HepG2 (cell line): ENCODE data around the gene ZC3H18. TPM values are rescaled to one million over a fixed set of nuclear protein-coding genes. Genes with fewer than 3 reads are reported as not detected.

ENCODE experiments used
- ATAC-seq: fragments of 200-7000 bp; cut with Tn5 transposase; 3 replicates; pipeline ENCODE4 v1.9.1; 2020; ENCODE audit warnings: mild to moderate bottlenecking, moderate library complexity
- BruUV-seq: library from RNA; stranded (reverse); fragments of 400-500 nt; replicated peaks from 2 replicates; lab custom pipeline; 2021; lab: Mats Ljungman, UMichigan
- CTCF ChIA-PET: fragments of 300-600 bp; formaldehyde crosslinking; extraction: SDS; loops from one replicate; lab custom pipeline; 2021; ENCODE audit warnings: low total read pairs, inconsistent platforms, low intra/inter-chr PET ratio; lab: Yijun Ruan, JAX
- POLR2A ChIA-PET: fragments of 350-600 bp; sonication (Branson Sonifier 250); formaldehyde crosslinking; loops from one replicate; lab custom pipeline; 2020; ENCODE audit warnings: antibody characterized with exemption, inconsistent platforms; lab: Yijun Ruan, JAX
- DNase-seq: peaks from one replicate; pipeline ENCODE4 v3.0.0-alpha.2; 2015; ENCODE audit warnings: low spot score
- FAIRE-seq: peaks from 3 replicates; lab custom pipeline; 2011; peaks lifted over from hg19 to GRCh38; lab: Jason Lieb, UNC
- H2AFZ ChIP-seq: one replicate; pipeline ENCODE4 v1.6.1; 2011; ENCODE audit warnings: low read length, inconsistent platforms
- H3K27ac ChIP-seq: fragments of 300-600 bp; 3 replicates; pipeline ENCODE4 v1.8.0; 2011; ENCODE audit warnings: mixed run types, mild to moderate bottlenecking, mixed read lengths, low read length, inconsistent platforms; ENCODE audit not compliant: insufficient read depth; ENCODE audit errors: extremely low read length
- H3K27me3 ChIP-seq, 2 experiments: fragments of 200-600 bp in 1 of 2; 2 replicates in 1 of 2; 3 replicates in 1 of 2; pipeline versions ENCODE4 v1.6.0 to v1.8.0; 2011; ENCODE audit warnings: low read length in 2 of 2, mild to moderate bottlenecking in 2 of 2, moderate library complexity in 2 of 2, inconsistent platforms in 1 of 2; ENCODE audit not compliant: insufficient read depth in 2 of 2, control insufficient read depth in 1 of 2
- H3K36me3 ChIP-seq, 2 experiments: fragments of 200-600 bp in 1 of 2; replicated peaks in 1 of 2; 2 replicates in 1 of 2; 3 replicates in 1 of 2; pipeline versions ENCODE4 v1.5.1 to v1.8.0; 2011; ENCODE audit warnings: low read length in 2 of 2, inconsistent platforms in 1 of 2; ENCODE audit not compliant: insufficient read depth in 2 of 2, control insufficient read depth in 1 of 2
- H3K4me1 ChIP-seq: 2 replicates; pipeline ENCODE4 v1.5.1; 2012; ENCODE audit warnings: low read length, inconsistent platforms; ENCODE audit not compliant: insufficient read depth
- H3K4me2 ChIP-seq: 2 replicates; pipeline ENCODE4 v1.6.0; 2011; ENCODE audit warnings: low read depth, low read length, inconsistent platforms
- H3K4me3 ChIP-seq, 3 experiments: fragments of 200-600 bp in 1 of 3; sonication (generic), shearing (Covaris generic) in 1 of 3; replicated peaks in 1 of 3; 2 replicates each; pipeline ENCODE4 v1.5.1; 2011 to 2016; ENCODE audit warnings: low read length in 3 of 3, inconsistent platforms in 2 of 3, low read depth in 2 of 3, mild to moderate bottlenecking in 2 of 3, control low read depth in 1 of 3, mixed read lengths in 1 of 3; ENCODE audit not compliant: insufficient read depth in 1 of 3
- H3K79me2 ChIP-seq: one replicate; pipeline ENCODE4 v1.6.1; 2011; ENCODE audit warnings: low read length, inconsistent platforms; ENCODE audit not compliant: insufficient read depth
- H3K9ac ChIP-seq: 2 replicates; pipeline ENCODE4 v1.6.0; 2011; ENCODE audit warnings: mild to moderate bottlenecking, low read depth, low read length, inconsistent platforms; ENCODE audit not compliant: insufficient read depth
- H3K9me3 ChIP-seq: 2 replicates; pipeline ENCODE4 v1.5.1; 2012; ENCODE audit warnings: mild to moderate bottlenecking, low read length
- H4K20me1 ChIP-seq: 2 replicates; pipeline ENCODE4 v1.6.0; 2011; ENCODE audit warnings: inconsistent platforms, mild to moderate bottlenecking, low read length, moderate library complexity; ENCODE audit not compliant: insufficient read depth
- ATRX ChIP-seq: sonication (generic); formaldehyde crosslinking; IDR thresholded peaks from 2 replicates; pipeline ENCODE4 v1.4.0; 2020; ENCODE audit warnings: missing genetic modification reagents, borderline replicate concordance
- HDAC1 ChIP-seq: sonication (generic); formaldehyde crosslinking; IDR thresholded peaks from 2 replicates; pipeline ENCODE4 v1.5.1; 2020; ENCODE audit warnings: mild to moderate bottlenecking, missing genetic modification reagents
- NCOA1 ChIP-seq: sonication (generic); formaldehyde crosslinking; IDR thresholded peaks from 2 replicates; pipeline ENCODE4 v1.9.0; 2021; ENCODE audit warnings: missing genetic modification reagents
- NR1H2 ChIP-seq: sonication (generic); formaldehyde crosslinking; IDR thresholded peaks from 2 replicates; pipeline ENCODE4 v1.8.1; 2022; ENCODE audit warnings: low read depth, missing genetic modification reagents, borderline replicate concordance
- NR2F1 ChIP-seq, 2 experiments: fragments of 450-650 bp in 1 of 2; formaldehyde crosslinking in 1 of 2; IDR thresholded peaks; 2 replicates each; pipeline versions ENCODE4 v1.5.0 to v1.6.1; 2016 to 2020; ENCODE audit warnings: mild to moderate bottlenecking in 1 of 2, missing compliant biosample characterization in 1 of 2, missing genetic modification reagents in 1 of 2, moderate library complexity in 1 of 2
- RBM22 ChIP-seq: fragments of 200-400 bp; formaldehyde crosslinking; optimal IDR thresholded peaks from 2 replicates; pipeline ENCODE3; 2017; ENCODE audit warnings: mild to moderate bottlenecking, low read length, moderate library complexity
- SRSF1 ChIP-seq: fragments of 200-400 bp; formaldehyde crosslinking; optimal IDR thresholded peaks from 2 replicates; pipeline ENCODE3; 2017; ENCODE audit warnings: mild to moderate bottlenecking, low read depth, low read length, moderate library complexity
- ZC3H4 ChIP-seq: sonication (generic); formaldehyde crosslinking; IDR thresholded peaks from 2 replicates; pipeline ENCODE4 v1.4.0; 2020; ENCODE audit warnings: missing genetic modification reagents, borderline replicate concordance
- ZNF232 ChIP-seq: sonication (generic); formaldehyde crosslinking; IDR thresholded peaks from 2 replicates; pipeline ENCODE4 v1.4.0; 2020; ENCODE audit warnings: missing genetic modification reagents, borderline replicate concordance
- ZNF329 ChIP-seq: sonication (generic); formaldehyde crosslinking; IDR thresholded peaks from 2 replicates; pipeline ENCODE4 v1.9.0; 2021; ENCODE audit warnings: low read depth, mild to moderate bottlenecking, missing genetic modification reagents
- WGBS: methylation state at CpG from one replicate; pipeline ENCODE4 v1.1.6; 2017; ENCODE audit warnings: low lambda C conversion rate; 5-methylcytosine and 5-hydroxymethylcytosine counted together
- in situ Hi-C: cut with HindIII; loops from 2 replicates; pipeline ENCODE4 v1.10.0; 2017; ENCODE audit warnings: low pct_unique_long_range_greater_than_20kb; ENCODE audit not compliant: extremely low pct_ligation_motif_present
- intact Hi-C: fragments of 100-400 bp; cut with micrococcal nuclease; formaldehyde crosslinking; loops from one replicate; pipeline ENCODE4 v1.10.0; 2022; ENCODE audit not compliant: unreplicated experiment
- polyA plus RNA-seq, 8 experiments: library from polyadenylated mRNA; depleted of rRNA in 3 of 8; stranded (reverse) in 7 of 8; unstranded in 1 of 8; fragments of >200 nt; fragmentation: Illumina TruSeq in 4 of 8; extraction: Trizol in 4 of 8; gene quantifications; 2 replicates each; pipeline versions ENCODE4 v1.2.1 to v1.2.3, GENCODE V29; 2011 to 2016; ENCODE audit warnings: low read depth in 4 of 8, missing spikeins in 1 of 8, mixed read lengths in 1 of 8; ENCODE audit not compliant: insufficient read depth in 1 of 8
- total RNA-seq, 5 experiments: library from RNA; depleted of rRNA; stranded (reverse); fragments of >200 nt; fragmentation: Illumina TruSeq; extraction: Trizol; gene quantifications; 2 replicates each; pipeline ENCODE4 v1.2.3, GENCODE V29; 2016; ENCODE audit warnings: low read depth in 1 of 5
- TF ChIP-seq, protein P1 (sequence below): sonication (generic); formaldehyde crosslinking; IDR thresholded peaks from 2 replicates; pipeline ENCODE4 v1.5.1; 2020; ENCODE audit warnings: mild to moderate bottlenecking, missing genetic modification reagents, moderate library complexity
- TF ChIP-seq, protein P2 (sequence below): IDR thresholded peaks from 2 replicates; pipeline ENCODE4 v1.6.1; 2016; ENCODE audit warnings: low read depth, control low read depth
- TF ChIP-seq, protein P3 (sequence below): sonication (generic); formaldehyde crosslinking; IDR thresholded peaks from 2 replicates; pipeline ENCODE4 v1.9.0; 2022; ENCODE audit warnings: low read depth, missing genetic modification reagents

ZC3H18 gene
- total and polyA plus RNA-seq, 2 of the 13 experiments (the other 11 are each of a cell fraction or from before 2014, with no cell fraction given), result 11.2 to 27.4 TPM

DNA sequence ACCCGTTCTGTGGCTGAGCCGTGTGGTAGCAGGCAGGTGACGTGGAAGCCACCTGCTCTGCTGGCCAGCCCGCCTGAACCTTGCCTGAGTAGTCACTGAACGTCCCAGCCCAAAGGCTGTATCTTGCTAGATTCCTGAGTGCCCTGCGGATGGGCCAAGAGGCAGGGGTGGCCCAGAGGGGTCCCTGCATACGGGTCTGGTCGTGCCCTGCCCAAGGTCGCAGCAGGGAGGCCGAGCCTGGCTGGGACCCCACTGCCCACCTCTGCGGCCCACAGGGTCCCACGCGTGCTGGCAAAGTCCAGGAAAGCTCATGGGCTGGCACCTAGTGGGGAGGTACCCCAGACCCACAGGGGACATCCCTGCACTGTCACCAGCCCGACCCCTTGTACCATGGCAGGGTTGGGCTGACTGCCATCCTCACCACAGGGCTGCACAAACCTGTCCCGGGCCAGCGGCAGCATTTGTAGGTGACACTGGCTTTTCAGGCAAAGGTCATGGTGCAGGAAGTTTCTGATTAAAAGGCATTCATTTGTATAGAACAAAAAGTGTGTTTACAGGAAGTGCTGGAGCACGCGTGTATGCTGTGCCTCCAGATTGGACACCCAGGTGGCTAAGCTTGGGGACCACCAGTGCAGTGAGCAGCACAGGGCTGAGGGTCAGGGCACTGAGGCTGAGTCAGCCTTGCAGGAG, 45.1 kb upstream of the ZC3H18 start (continued):
- TF ChIP-seq, protein P1, sequence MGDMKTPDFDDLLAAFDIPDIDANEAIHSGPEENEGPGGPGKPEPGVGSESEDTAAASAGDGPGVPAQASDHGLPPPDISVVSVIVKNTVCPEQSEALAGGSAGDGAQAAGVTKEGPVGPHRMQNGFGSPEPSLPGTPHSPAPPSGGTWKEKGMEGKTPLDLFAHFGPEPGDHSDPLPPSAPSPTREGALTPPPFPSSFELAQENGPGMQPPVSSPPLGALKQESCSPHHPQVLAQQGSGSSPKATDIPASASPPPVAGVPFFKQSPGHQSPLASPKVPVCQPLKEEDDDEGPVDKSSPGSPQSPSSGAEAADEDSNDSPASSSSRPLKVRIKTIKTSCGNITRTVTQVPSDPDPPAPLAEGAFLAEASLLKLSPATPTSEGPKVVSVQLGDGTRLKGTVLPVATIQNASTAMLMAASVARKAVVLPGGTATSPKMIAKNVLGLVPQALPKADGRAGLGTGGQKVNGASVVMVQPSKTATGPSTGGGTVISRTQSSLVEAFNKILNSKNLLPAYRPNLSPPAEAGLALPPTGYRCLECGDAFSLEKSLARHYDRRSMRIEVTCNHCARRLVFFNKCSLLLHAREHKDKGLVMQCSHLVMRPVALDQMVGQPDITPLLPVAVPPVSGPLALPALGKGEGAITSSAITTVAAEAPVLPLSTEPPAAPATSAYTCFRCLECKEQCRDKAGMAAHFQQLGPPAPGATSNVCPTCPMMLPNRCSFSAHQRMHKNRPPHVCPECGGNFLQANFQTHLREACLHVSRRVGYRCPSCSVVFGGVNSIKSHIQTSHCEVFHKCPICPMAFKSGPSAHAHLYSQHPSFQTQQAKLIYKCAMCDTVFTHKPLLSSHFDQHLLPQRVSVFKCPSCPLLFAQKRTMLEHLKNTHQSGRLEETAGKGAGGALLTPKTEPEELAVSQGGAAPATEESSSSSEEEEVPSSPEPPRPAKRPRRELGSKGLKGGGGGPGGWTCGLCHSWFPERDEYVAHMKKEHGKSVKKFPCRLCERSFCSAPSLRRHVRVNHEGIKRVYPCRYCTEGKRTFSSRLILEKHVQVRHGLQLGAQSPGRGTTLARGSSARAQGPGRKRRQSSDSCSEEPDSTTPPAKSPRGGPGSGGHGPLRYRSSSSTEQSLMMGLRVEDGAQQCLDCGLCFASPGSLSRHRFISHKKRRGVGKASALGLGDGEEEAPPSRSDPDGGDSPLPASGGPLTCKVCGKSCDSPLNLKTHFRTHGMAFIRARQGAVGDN (CRISPR knock-in tag), result peak; percentile 28; the same call in 1 of the 2 replicates
- no peak for TF ChIP-seq NR1H2
- TF ChIP-seq ZNF232 (CRISPR knock-in tag), result no peak

DNA sequence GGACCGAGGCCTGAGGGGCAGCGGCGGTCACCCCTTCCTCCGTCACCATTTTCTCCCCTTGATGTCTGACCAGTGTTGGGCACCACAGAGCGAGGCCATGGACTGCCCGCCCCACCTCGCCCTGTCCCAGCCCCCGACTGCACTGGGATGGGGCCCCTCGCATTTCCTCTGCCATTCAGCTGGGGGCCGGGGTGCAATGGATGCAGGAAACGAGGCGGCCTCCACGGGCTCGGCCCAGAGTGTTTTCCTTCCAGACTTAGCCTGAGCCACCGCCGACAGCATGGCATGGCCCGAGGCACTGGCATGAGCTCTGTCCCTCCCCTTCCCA, 44.6 kb upstream of the ZC3H18 start:
- H3K36me3 ChIP-seq, result peaks cover 27 to 30% of the 10 kb centered on the region in 2 experiments; a peak in 4 of 5 replicates
- no peak overlapping the region for H3K4me2 ChIP-seq
- no peak overlapping the region for H2AFZ ChIP-seq
- H3K27me3 ChIP-seq, result no peaks in the 10 kb centered on the region
- H4K20me1 ChIP-seq, result no peaks in the 10 kb centered on the region; the same call in 1 of the 2 replicates
- H3K9me3 ChIP-seq, result no peaks in the 10 kb centered on the region
- intact Hi-C loops, result no loop called here
- ChIA-PET POLR2A (no interaction called here), CTCF (interaction anchor here (4.3 kb wide), 1 partner anchor 83 kb away, joined by 88 read pairs; no protein-coding TSS in a partner anchor)
- H3K27ac ChIP-seq, result no peak overlapping the region
- no peak overlapping the region for H3K4me3 ChIP-seq
- in situ Hi-C loops, result no loop called here
- no peak overlapping the region for H3K9ac ChIP-seq
- BruUV-seq, result no TSS peak
- DNase-seq, result no peak
- ATAC-seq, result no peak
- FAIRE-seq, result no peak
- H3K4me1 ChIP-seq, result peaks cover 31% of the 10 kb centered on the region
- TF ChIP-seq, protein P2, sequence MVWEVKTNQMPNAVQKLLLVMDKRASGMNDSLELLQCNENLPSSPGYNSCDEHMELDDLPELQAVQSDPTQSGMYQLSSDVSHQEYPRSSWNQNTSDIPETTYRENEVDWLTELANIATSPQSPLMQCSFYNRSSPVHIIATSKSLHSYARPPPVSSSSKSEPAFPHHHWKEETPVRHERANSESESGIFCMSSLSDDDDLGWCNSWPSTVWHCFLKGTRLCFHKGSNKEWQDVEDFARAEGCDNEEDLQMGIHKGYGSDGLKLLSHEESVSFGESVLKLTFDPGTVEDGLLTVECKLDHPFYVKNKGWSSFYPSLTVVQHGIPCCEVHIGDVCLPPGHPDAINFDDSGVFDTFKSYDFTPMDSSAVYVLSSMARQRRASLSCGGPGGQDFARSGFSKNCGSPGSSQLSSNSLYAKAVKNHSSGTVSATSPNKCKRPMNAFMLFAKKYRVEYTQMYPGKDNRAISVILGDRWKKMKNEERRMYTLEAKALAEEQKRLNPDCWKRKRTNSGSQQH, result no peak
- TF ChIP-seq, protein P3, sequence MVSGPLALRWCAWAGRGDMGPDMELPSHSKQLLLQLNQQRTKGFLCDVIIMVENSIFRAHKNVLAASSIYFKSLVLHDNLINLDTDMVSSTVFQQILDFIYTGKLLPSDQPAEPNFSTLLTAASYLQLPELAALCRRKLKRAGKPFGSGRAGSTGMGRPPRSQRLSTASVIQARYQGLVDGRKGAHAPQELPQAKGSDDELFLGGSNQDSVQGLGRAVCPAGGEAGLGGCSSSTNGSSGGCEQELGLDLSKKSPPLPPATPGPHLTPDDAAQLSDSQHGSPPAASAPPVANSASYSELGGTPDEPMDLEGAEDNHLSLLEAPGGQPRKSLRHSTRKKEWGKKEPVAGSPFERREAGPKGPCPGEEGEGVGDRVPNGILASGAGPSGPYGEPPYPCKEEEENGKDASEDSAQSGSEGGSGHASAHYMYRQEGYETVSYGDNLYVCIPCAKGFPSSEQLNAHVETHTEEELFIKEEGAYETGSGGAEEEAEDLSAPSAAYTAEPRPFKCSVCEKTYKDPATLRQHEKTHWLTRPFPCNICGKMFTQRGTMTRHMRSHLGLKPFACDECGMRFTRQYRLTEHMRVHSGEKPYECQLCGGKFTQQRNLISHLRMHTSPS (CRISPR knock-in tag), result no peak
- TF ChIP-seq RBM22, result peak; percentile 32
- no peak for TF ChIP-seq ATRX
- no peak for TF ChIP-seq NCOA1 (CRISPR knock-in tag)
- no peak for TF ChIP-seq ZNF329 (CRISPR knock-in tag)
- no peak for TF ChIP-seq HDAC1 (CRISPR knock-in tag)
- TF ChIP-seq NR2F1 (CRISPR knock-in tag; IDR thresholded peaks at IDR 0.05), result no peak
- no peak for TF ChIP-seq ZC3H4 (CRISPR knock-in tag)
- peak; percentile 4 for TF ChIP-seq SRSF1
- H3K79me2 ChIP-seq, result no peaks in the 10 kb centered on the region
- 87% methylated on average over 10 of the region's 17 CpGs for WGBS
